Prostate gland (tissue), 2 donors: ENCODE data around the gene INSIG1.

Source experiments
- CTCF ChIP-seq, 4 experiments: fragments of 200-600 bp in 2 of 4; fragments of 450-650 bp in 2 of 4; sonication (generic) in 2 of 4; IDR thresholded peaks; 1 replicate in 3 of 4; 2 replicates in 1 of 4; pipeline ENCODE4 v1.5.1; 2016 to 2019; ENCODE audit warnings: antibody characterized with exemption in 4 of 4, mild to moderate bottlenecking in 2 of 4, moderate library complexity in 2 of 4
- POLR2A ChIP-seq: fragments of 450-650 bp; IDR thresholded peaks from one replicate; pipeline ENCODE4 v1.6.1; 2016; ENCODE audit warnings: antibody characterized with exemption, mild to moderate bottlenecking
- POLR2AphosphoS5 ChIP-seq: sonication (generic); formaldehyde crosslinking; IDR thresholded peaks from one replicate; pipeline ENCODE4 v1.6.1; 2017; ENCODE audit warnings: antibody characterized with exemption

- TF ChIP-seq CTCF (IDR thresholded peaks at IDR 0.05) (no peak), POLR2A (no peak), POLR2AphosphoS5 (no peak)
Measured at GRCh38 chr7:155326385-155326784, 28.7 kb downstream of the INSIG1 start.
